IPS-20b (cell line): Measurements from ENCODE around the gene CDH13.
A peak's percentile ranks its signal among the peaks of the same experiment; 100 is the strongest.

Experiments used
- H3K27ac ChIP-seq: one replicate; pipeline ENCODE4 v1.5.1; 2013; ENCODE audit warnings: low read length
- H3K27me3 ChIP-seq: 2 replicates; pipeline ENCODE4 v1.6.1; 2013; ENCODE audit warnings: mild to moderate bottlenecking, low read length, inconsistent platforms; ENCODE audit not compliant: insufficient read depth
- H3K36me3 ChIP-seq: 2 replicates; pipeline ENCODE4 v1.6.1; 2013; ENCODE audit warnings: low read depth, mild to moderate bottlenecking, inconsistent platforms, low read length, moderate library complexity; ENCODE audit not compliant: insufficient read depth
- H3K4me1 ChIP-seq: 2 replicates; pipeline ENCODE4 v1.6.1; 2013; ENCODE audit warnings: mild to moderate bottlenecking, control low read depth, inconsistent platforms, low read length, moderate library complexity; ENCODE audit not compliant: insufficient read depth
- H3K4me3 ChIP-seq: 2 replicates; pipeline ENCODE4 v1.5.1; 2013; ENCODE audit warnings: mild to moderate bottlenecking, low read length, inconsistent platforms
- H3K9ac ChIP-seq: 2 replicates; pipeline ENCODE4 v1.6.1; 2013; ENCODE audit warnings: low read depth, mild to moderate bottlenecking, inconsistent platforms, low read length, moderate library complexity
- H3K9me3 ChIP-seq: 2 replicates; pipeline ENCODE4 v1.6.1; 2013; ENCODE audit warnings: mild to moderate bottlenecking, low read depth, low read length, inconsistent platforms; ENCODE audit not compliant: insufficient read depth

The CDH13 gene

DNA sequence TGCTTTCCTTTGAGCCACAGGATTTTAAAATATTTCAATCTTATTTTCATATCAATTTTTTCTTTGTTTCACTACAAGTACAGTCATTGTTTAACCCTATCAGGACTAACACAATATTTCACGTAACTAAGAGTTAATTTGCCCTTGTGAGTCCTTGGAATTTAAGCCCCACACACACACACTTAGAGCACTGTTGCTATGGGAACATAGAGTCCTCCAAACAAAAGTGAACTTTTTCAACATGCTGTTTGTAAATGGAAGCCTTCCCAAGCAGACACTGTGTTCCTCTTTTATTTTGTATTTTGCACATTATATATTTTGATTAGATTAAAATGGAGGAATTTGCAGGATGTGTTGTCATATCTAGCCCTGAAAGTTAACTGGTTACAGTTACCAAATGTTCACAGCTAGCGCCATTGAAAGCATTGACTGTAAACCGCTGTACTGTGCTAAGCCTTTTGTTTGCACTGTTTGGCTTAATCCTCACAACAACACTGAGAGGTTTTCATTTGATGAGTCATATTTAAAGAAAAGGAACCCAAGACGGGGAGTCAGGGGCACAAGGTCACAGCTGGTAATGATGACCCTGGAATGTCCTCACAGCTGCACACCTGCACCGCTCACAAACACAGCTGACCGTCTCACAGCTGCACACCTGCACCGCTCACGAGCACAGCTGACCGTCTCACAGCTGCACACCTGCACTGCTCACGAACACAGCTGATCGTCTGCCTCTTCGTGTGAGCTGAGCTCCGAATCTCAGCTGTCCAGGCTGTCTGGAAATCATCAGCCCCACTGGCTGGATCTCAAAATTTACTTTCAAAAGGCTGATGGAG is 1187.3 kb downstream of the CDH13 start:
- H3K27me3 ChIP-seq = no peaks in the 10 kb centered on the region

GRCh38 chr16:83814659-83814985 is 1187.9 kb downstream of the CDH13 start:
- H3K27me3 ChIP-seq = no peaks in the 10 kb centered on the region
- peak overlapping the region; percentile 40; the same call in 1 of the 2 replicates for H3K9ac ChIP-seq
- H3K36me3 ChIP-seq = peaks cover 36% of the 10 kb centered on the region
- peaks cover 17% of the 10 kb centered on the region for H3K4me1 ChIP-seq
- no peaks in the 10 kb centered on the region for H3K9me3 ChIP-seq
- H3K4me3 ChIP-seq = no peak overlapping the region
- H3K27ac ChIP-seq = peak overlapping the region; percentile 67

More for the DNA sequence above, 1187.3 kb downstream of the CDH13 start:
- no peak overlapping the region for H3K4me3 ChIP-seq
- peak overlapping the region; percentile 67 for H3K27ac ChIP-seq
- no peaks in the 10 kb centered on the region for H3K9me3 ChIP-seq
- H3K36me3 ChIP-seq = peaks cover 37% of the 10 kb centered on the region
- peak overlapping the region; percentile 40; the same call in 1 of the 2 replicates for H3K9ac ChIP-seq
- H3K4me1 ChIP-seq = peaks cover 18% of the 10 kb centered on the region

GRCh38 chr16:83817022-83817421 is 1190.3 kb downstream of the CDH13 start:
- H3K9ac ChIP-seq = no peak overlapping the region
- H3K36me3 ChIP-seq = peaks cover 13% of the 10 kb centered on the region
- no peak overlapping the region for H3K4me3 ChIP-seq
- no peaks in the 10 kb centered on the region for H3K27me3 ChIP-seq
- H3K27ac ChIP-seq = no peak overlapping the region
- H3K9me3 ChIP-seq = no peaks in the 10 kb centered on the region
- peaks cover 17% of the 10 kb centered on the region for H3K4me1 ChIP-seq

GRCh38 chr16:83818276-83818675 is 1191.5 kb downstream of the CDH13 start:
- no peak overlapping the region for H3K4me3 ChIP-seq
- no peaks in the 10 kb centered on the region for H3K27me3 ChIP-seq
- H3K27ac ChIP-seq = no peak overlapping the region
- H3K36me3 ChIP-seq = peaks cover under 1% of the 10 kb centered on the region; the same call in 1 of the 2 replicates
- H3K4me1 ChIP-seq = peaks cover 10% of the 10 kb centered on the region
- no peak overlapping the region for H3K9ac ChIP-seq
- H3K9me3 ChIP-seq = no peaks in the 10 kb centered on the region

GRCh38 chr16:83819361-83819760 is 1192.6 kb downstream of the CDH13 start:
- Histone ChIP-seq H3K36me3 (no peaks in the 10 kb centered on the region), H3K9me3 (no peaks in the 10 kb centered on the region), H3K27me3 (no peaks in the 10 kb centered on the region), H3K27ac (no peak overlapping the region), H3K9ac (no peak overlapping the region), H3K4me3 (no peak overlapping the region), H3K4me1 (peaks cover 8% of the 10 kb centered on the region)

DNA sequence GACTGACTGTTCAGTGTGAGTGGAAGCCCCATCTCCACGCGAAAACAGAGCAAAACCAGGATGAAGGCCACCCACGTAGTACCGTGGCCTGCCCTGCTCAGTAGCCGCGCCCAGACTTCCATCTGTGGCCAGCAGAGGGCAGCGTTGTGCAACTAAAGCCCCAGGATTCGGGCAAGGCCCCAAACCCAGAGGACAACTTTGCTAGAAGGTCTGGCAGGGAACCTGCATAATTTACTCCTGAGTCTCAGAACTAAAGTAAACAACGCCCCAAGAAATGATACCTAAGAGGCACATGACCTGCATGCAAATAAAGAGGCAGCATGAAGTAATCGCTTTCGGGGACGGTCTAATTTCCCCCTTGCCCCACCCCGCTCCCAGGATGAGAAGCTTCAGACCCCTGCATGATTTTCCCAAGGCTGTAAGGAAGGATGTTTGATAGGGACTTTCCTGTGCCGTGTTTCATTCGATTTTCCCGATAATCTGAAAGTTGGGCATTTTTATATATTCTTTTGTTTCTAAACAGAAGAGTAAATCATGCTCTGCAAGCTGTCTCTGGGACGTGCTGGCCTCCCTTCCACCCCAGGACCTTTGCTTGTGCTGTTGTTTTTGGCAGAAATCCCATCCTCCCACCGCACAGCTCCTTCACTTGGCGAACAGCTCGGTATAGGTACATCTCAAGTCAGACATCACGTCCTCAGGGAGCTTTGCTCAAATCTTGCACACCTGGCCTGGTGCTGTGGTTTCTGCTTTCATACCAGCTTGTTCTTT is 1199.6 kb downstream of the CDH13 start:
- Histone ChIP-seq H3K9me3 (no peaks in the 10 kb centered on the region), H3K4me1 (peaks cover 13% of the 10 kb centered on the region; the same call in 1 of the 2 replicates), H3K4me3 (no peak overlapping the region), H3K36me3 (no peaks in the 10 kb centered on the region), H3K27ac (no peak overlapping the region), H3K9ac (no peak overlapping the region; the same call in 1 of the 2 replicates), H3K27me3 (no peaks in the 10 kb centered on the region)

GRCh38 chr16:83830091-83830768 is 1203.5 kb downstream of the CDH13 start:
- peaks cover 4% of the 10 kb centered on the region for H3K9me3 ChIP-seq
- peaks cover 7% of the 10 kb centered on the region; the same call in 1 of the 2 replicates for H3K4me1 ChIP-seq
- no peaks in the 10 kb centered on the region for H3K27me3 ChIP-seq
- no peak overlapping the region for H3K27ac ChIP-seq
- no peak overlapping the region; the same call in 1 of the 2 replicates for H3K9ac ChIP-seq
- no peaks in the 10 kb centered on the region for H3K36me3 ChIP-seq
- no peak overlapping the region for H3K4me3 ChIP-seq

- Histone ChIP-seq H3K27ac (no peak overlapping the region), H3K9ac (no peak overlapping the region; the same call in 1 of the 2 replicates), H3K36me3 (no peaks in the 10 kb centered on the region), H3K9me3 (peaks cover 4% of the 10 kb centered on the region), H3K27me3 (no peaks in the 10 kb centered on the region), H3K4me3 (no peak overlapping the region), H3K4me1 (peaks cover 7% of the 10 kb centered on the region; the same call in 1 of the 2 replicates)
These were observed 1204.1 kb downstream of the CDH13 start for GRCh38 chr16:83830769-83831455.

GRCh38 chr16:83831456-83831987 is 1204.8 kb downstream of the CDH13 start:
- H3K4me1 ChIP-seq = peaks cover 13% of the 10 kb centered on the region; the same call in 1 of the 2 replicates
- no peaks in the 10 kb centered on the region for H3K36me3 ChIP-seq
- peaks cover 4% of the 10 kb centered on the region for H3K9me3 ChIP-seq
- no peak overlapping the region for H3K9ac ChIP-seq
- H3K27ac ChIP-seq = no peak overlapping the region
- H3K4me3 ChIP-seq = no peak overlapping the region
- H3K27me3 ChIP-seq = no peaks in the 10 kb centered on the region

- peaks cover 14% of the 10 kb centered on the region; the same call in 1 of the 2 replicates for H3K4me1 ChIP-seq
These were observed 1207.2 kb downstream of the CDH13 start for GRCh38 chr16:83833921-83834320.

More at GRCh38 chr16:83833921-83834320, 1207.2 kb downstream of the CDH13 start:
- peaks cover 4% of the 10 kb centered on the region for H3K9me3 ChIP-seq
- no peak overlapping the region for H3K9ac ChIP-seq
- H3K4me3 ChIP-seq = no peak overlapping the region
- no peaks in the 10 kb centered on the region for H3K27me3 ChIP-seq
- H3K36me3 ChIP-seq = no peaks in the 10 kb centered on the region
- H3K27ac ChIP-seq = no peak overlapping the region
